Measurements from ENCODE around the gene GPR180.

The GPR180 gene

GRCh38 chr13:94601446-94602431 lies at the start of gene GPR180:
Gene GPR180 (plus strand): TSS chr13:94601857. CDS start chr13:94601928, 71 bp downstream.
- DNase-seq: peak; percentile 82 to 83

GRCh38 chr13:94552095-94552494 lies 49.6 kb upstream of the GPR180 start:
- no peak for DNase-seq

GRCh38 chr13:94553766-94554165 lies 47.9 kb upstream of the GPR180 start:
- no peak for DNase-seq

GRCh38 chr13:94556041-94556440 lies 45.6 kb upstream of the GPR180 start:
- DNase-seq: no peak

- DNase-seq: no peak
Measured at GRCh38 chr13:94556621-94557020, 45.0 kb upstream of the GPR180 start.

- DNase-seq: no peak
Measured at GRCh38 chr13:94557684-94558235, 43.9 kb upstream of the GPR180 start.

- no peak for DNase-seq
Measured at GRCh38 chr13:94558716-94559115, 42.9 kb upstream of the GPR180 start.

- no peak for DNase-seq
Measured at GRCh38 chr13:94559222-94559795, 42.3 kb upstream of the GPR180 start.

GRCh38 chr13:94560116-94560515 lies 41.5 kb upstream of the GPR180 start:
- DNase-seq: no peak

GRCh38 chr13:94561126-94561525 lies 40.5 kb upstream of the GPR180 start:
- no peak for DNase-seq

- no peak for DNase-seq
Measured at GRCh38 chr13:94567581-94567980, 34.1 kb upstream of the GPR180 start.

GRCh38 chr13:94568443-94568842 lies 33.2 kb upstream of the GPR180 start:
- DNase-seq: no peak

GRCh38 chr13:94569615-94570014 lies 32.0 kb upstream of the GPR180 start:
- no peak for DNase-seq

- DNase-seq: no peak
Measured at GRCh38 chr13:94579063-94579462, 22.6 kb upstream of the GPR180 start.

GRCh38 chr13:94583926-94584325 lies 17.7 kb upstream of the GPR180 start:
- DNase-seq: no peak

- no peak for DNase-seq
Measured at GRCh38 chr13:94585543-94586101, 16.0 kb upstream of the GPR180 start.

GRCh38 chr13:94586371-94586770 lies 15.3 kb upstream of the GPR180 start:
- DNase-seq: no peak

- DNase-seq: no peak
Measured at GRCh38 chr13:94588541-94588940, 13.1 kb upstream of the GPR180 start.

GRCh38 chr13:94590744-94591143 lies 10.9 kb upstream of the GPR180 start:
- no peak for DNase-seq

GRCh38 chr13:94595001-94595949 lies 6.4 kb upstream of the GPR180 start:
- peak in 1 of 2 donors; percentile 13 for DNase-seq

- peak; percentile 83 for DNase-seq
Measured at GRCh38 chr13:94595950-94596574, 5.6 kb upstream of the GPR180 start, which contains the start of gene TGDS. Gene TGDS (minus strand): TSS chr13:94596152. CDS start chr13:94596136, 16 bp downstream.

GRCh38 chr13:94596575-94596971 lies 5.1 kb upstream of the GPR180 start:
- DNase-seq: no peak

All from stimulated activated CD4-positive, alpha-beta T cell treated with anti-CD3 and anti-CD28 coated beads, Interleukin-2, amount 100 ng/mL, for 48 hours (primary cell).